Measurements from ENCODE around the gene NFE2L2.

DNA sequence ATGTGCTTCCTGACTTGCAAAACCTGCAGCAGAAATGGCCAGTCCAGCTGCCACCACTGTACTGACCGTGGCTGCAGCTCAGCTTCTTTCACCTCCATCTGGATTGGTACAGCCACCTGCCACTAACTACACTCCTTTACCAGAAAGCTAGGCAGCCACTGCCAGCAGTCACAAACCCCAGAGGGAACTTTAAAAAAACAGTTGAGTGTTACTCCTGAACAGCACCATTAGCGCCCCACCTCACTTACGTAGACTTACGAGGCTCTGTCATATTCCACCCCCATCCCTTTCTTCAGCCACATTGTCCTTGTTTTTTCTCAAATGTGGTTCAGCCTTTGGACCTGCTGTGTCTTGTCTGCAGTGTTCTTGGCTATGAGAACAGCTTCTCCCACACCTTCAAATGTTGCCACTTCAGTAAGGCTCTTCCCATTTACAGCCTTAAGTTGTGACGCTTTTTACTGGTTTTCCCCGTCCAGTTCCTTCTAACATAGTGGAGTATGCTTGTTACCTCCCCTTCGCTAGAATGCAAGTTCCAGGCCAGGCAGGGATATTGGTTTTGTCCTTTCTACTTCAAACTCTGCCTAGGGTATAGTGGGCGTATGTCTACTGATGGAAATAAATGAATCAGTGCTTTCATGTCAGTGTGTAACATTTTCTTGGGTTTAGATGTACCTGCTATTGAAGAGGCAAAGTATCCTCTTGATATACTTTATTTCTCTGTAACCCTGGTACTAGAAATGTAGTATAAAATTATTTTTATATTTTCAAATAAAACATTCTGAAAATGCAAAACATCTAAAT, 34.9 kb downstream of the NFE2L2 start:
- TF ChIP-seq, protein P1, sequence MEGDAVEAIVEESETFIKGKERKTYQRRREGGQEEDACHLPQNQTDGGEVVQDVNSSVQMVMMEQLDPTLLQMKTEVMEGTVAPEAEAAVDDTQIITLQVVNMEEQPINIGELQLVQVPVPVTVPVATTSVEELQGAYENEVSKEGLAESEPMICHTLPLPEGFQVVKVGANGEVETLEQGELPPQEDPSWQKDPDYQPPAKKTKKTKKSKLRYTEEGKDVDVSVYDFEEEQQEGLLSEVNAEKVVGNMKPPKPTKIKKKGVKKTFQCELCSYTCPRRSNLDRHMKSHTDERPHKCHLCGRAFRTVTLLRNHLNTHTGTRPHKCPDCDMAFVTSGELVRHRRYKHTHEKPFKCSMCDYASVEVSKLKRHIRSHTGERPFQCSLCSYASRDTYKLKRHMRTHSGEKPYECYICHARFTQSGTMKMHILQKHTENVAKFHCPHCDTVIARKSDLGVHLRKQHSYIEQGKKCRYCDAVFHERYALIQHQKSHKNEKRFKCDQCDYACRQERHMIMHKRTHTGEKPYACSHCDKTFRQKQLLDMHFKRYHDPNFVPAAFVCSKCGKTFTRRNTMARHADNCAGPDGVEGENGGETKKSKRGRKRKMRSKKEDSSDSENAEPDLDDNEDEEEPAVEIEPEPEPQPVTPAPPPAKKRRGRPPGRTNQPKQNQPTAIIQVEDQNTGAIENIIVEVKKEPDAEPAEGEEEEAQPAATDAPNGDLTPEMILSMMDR (IDR thresholded peaks at IDR 0.05; ENCODE audit: low read depth, low read length): no peak
- no peak for TF ChIP-seq EZH2phosphoT487 (IDR thresholded peaks at IDR 0.05; ENCODE audit: low read depth)
